Duodenal mucosa (tissue), 2 donors: ENCODE results near the gene NAA15.

Experiments used
- H3K27ac ChIP-seq: one replicate; pipeline ENCODE4 v1.7.0; 2013; ENCODE audit warnings: low read depth, low read length
- H3K27me3 ChIP-seq, 2 donors: one replicate each; pipeline ENCODE4 v1.7.0; 2013; ENCODE audit warnings: low read length in 2 of 2, control low read depth in 1 of 2; ENCODE audit not compliant: insufficient read depth in 2 of 2, control insufficient read depth in 1 of 2
- H3K36me3 ChIP-seq, 2 donors: one replicate each; pipeline ENCODE4 v1.7.0; 2013; ENCODE audit warnings: low read length in 2 of 2, control low read depth in 1 of 2; ENCODE audit not compliant: insufficient read depth in 2 of 2, control insufficient read depth in 1 of 2
- H3K4me1 ChIP-seq, 2 donors: one replicate each; pipeline ENCODE4 v1.7.0; 2013; ENCODE audit warnings: low read length in 2 of 2, control low read depth in 1 of 2; ENCODE audit not compliant: insufficient read depth in 2 of 2, control insufficient read depth in 1 of 2
- H3K4me3 ChIP-seq, 2 donors: one replicate each; pipeline ENCODE4 v1.7.0; 2013; ENCODE audit warnings: low read length in 2 of 2, low read depth in 1 of 2
- H3K9ac ChIP-seq, 2 donors: one replicate each; pipeline ENCODE4 v1.7.0; 2013; ENCODE audit warnings: low read length in 2 of 2, low read depth in 1 of 2
- H3K9me3 ChIP-seq, 2 donors: one replicate each; pipeline ENCODE4 v1.7.0; 2013; ENCODE audit warnings: low read length in 2 of 2, control low read depth in 1 of 2; ENCODE audit not compliant: control insufficient read depth in 1 of 2

Gene NAA15

GRCh38 chr4:139469216-139469615, 167.9 kb downstream of the NAA15 start:
- Histone ChIP-seq H3K27ac (no peak overlapping the region), H3K9me3 (peaks cover 0 to 3% of the 10 kb centered on the region in 2 donors), H3K27me3 (no peaks in the 10 kb centered on the region), H3K9ac (no peak overlapping the region), H3K4me1 (peaks cover 0 to 4% of the 10 kb centered on the region in 2 donors), H3K4me3 (no peak overlapping the region), H3K36me3 (peaks cover 0 to 12% of the 10 kb centered on the region in 2 donors)
